Stimulated activated CD8-positive, alpha-beta memory T cell treated with anti-CD3 and anti-CD28 coated beads, Interleukin-4, amount 100 ng/mL, for 4 hours (primary cell): ENCODE data around the gene MYO5A.

Source experiments
- DNase-seq, 2 donors: peaks; one replicate each; pipeline ENCODE4 v3.0.0-alpha.2; 2020; ENCODE audit warnings: low read depth in 2 of 2, low spot score in 1 of 2

MYO5A gene

GRCh38 chr15:52338058-52338457 lies 190.6 kb downstream of the MYO5A start:
- no peak for DNase-seq

- no peak for DNase-seq
Observed at GRCh38 chr15:52337198-52337853, 191.4 kb downstream of the MYO5A start.

- DNase-seq = no peak
Observed at GRCh38 chr15:52336529-52336928, 192.2 kb downstream of the MYO5A start.

- no peak for DNase-seq
Observed at GRCh38 chr15:52334491-52335160, 194.1 kb downstream of the MYO5A start.

- DNase-seq = peak in 1 of 2 donors; percentile 13
Observed at GRCh38 chr15:52331490-52332240, 197.0 kb downstream of the MYO5A start.

- DNase-seq = no peak
Observed at GRCh38 chr15:52329987-52330386, 198.7 kb downstream of the MYO5A start.

GRCh38 chr15:52329150-52329549 lies 199.5 kb downstream of the MYO5A start:
- no peak for DNase-seq

- DNase-seq = no peak
Observed at GRCh38 chr15:52328680-52329079, 200.0 kb downstream of the MYO5A start.

- DNase-seq = no peak
Observed at GRCh38 chr15:52326756-52327155, 201.9 kb downstream of the MYO5A start.

- DNase-seq = no peak
Observed at GRCh38 chr15:52324109-52324508, 204.6 kb downstream of the MYO5A start.

- DNase-seq = no peak
Observed at GRCh38 chr15:52318729-52319500, 209.8 kb downstream of the MYO5A start.

- no peak for DNase-seq
Observed at GRCh38 chr15:52317688-52318087, 211.0 kb downstream of the MYO5A start.

- no peak for DNase-seq
Observed at GRCh38 chr15:52317022-52317421, 211.7 kb downstream of the MYO5A start.

GRCh38 chr15:52309154-52309548 lies 219.5 kb downstream of the MYO5A start:
- no peak for DNase-seq

GRCh38 chr15:52308446-52309153 lies 220.1 kb downstream of the MYO5A start:
- DNase-seq = no peak

- no peak for DNase-seq
Observed at GRCh38 chr15:52307847-52308246, 220.8 kb downstream of the MYO5A start.

GRCh38 chr15:52306270-52306669 lies 222.4 kb downstream of the MYO5A start:
- DNase-seq = no peak

GRCh38 chr15:52303093-52303772 lies 225.4 kb downstream of the MYO5A start:
- no peak for DNase-seq

GRCh38 chr15:52301265-52301847 lies 227.3 kb downstream of the MYO5A start:
- no peak for DNase-seq
